ENCODE results near the gene SMIM30. TPM values are rescaled to one million over a fixed set of nuclear protein-coding genes. Genes with fewer than 3 reads are reported as not detected.

Gene SMIM30
- total RNA-seq, 1 experiment from 2014 or later = 55.8 TPM

GRCh38 chr7:113120647-113121046, 2.3 kb upstream of the SMIM30 start:
- no peak overlapping the region for H3K4me2 ChIP-seq (ENCODE audit: low read length)
- no peaks in the 10 kb centered on the region for H4K20me1 ChIP-seq (ENCODE audit: insufficient read depth)
- H3K79me2 ChIP-seq (ENCODE audit: insufficient read depth, low read length) = peaks cover 8% of the 10 kb centered on the region
- no peak for TF ChIP-seq SIN3A (IDR thresholded peaks at IDR 0.05; ENCODE audit: low read depth)
- no peak for TF ChIP-seq SRF (IDR thresholded peaks at IDR 0.05; ENCODE audit: low read depth)
- TF ChIP-seq ZFX (IDR thresholded peaks at IDR 0.05) = no peak
- TF ChIP-seq ZBTB33 (IDR thresholded peaks at IDR 0.05; ENCODE audit: extremely low read depth, insufficient replicate concordance, low read length) = no peak
- no peak for TF ChIP-seq EGR1 (IDR thresholded peaks at IDR 0.05; ENCODE audit: low read depth)
- no peak for TF ChIP-seq CEBPB (IDR thresholded peaks at IDR 0.05; ENCODE audit: low read depth)
- no peak for TF ChIP-seq SP1 (IDR thresholded peaks at IDR 0.05; ENCODE audit: low read depth)
- no peak for TF ChIP-seq POLR2AphosphoS5 (IDR thresholded peaks at IDR 0.05; ENCODE audit: low read depth, low read length)
- TF ChIP-seq MAX (IDR thresholded peaks at IDR 0.05) = no peak
- TF ChIP-seq YY1 (IDR thresholded peaks at IDR 0.05; ENCODE audit: extremely low read depth, insufficient replicate concordance, low read depth, low read length) = no peak
- no peak for TF ChIP-seq FOSL1 (IDR thresholded peaks at IDR 0.05; ENCODE audit: low read depth)
- TF ChIP-seq ZNF274 (IDR thresholded peaks at IDR 0.05; ENCODE audit: low read depth, low read length) = no peak
- no peak for TF ChIP-seq JUND (IDR thresholded peaks at IDR 0.05)
- ChIA-PET POLR2A (no interaction called here), CTCF (no interaction called here), RAD21 (ENCODE audit: low non-redundant PET in 1 of 2, low total read pairs in 2 of 2, uncharacterized antibody in 2 of 2, unreplicated experiment in 2 of 2) (no interaction called here)
- DNase-seq (ENCODE audit: low read depth, low spot score) = no peak
- H3K27ac ChIP-seq (ENCODE audit: low read depth, low read length) = no peak overlapping the region
- H3K9ac ChIP-seq (ENCODE audit: low read length) = no peak overlapping the region
- H3K4me1 ChIP-seq (ENCODE audit: control insufficient read depth in 1 of 2, insufficient read depth in 2 of 2, low read length in 2 of 2) = peaks cover 0 to 11% of the 10 kb centered on the region in 2 experiments; a peak in 2 of 4 replicates
- no peaks in the 10 kb centered on the region for H3K9me3 ChIP-seq (ENCODE audit: control insufficient read depth in 1 of 2, insufficient read depth in 1 of 2, low read depth in 1 of 2, low read length in 2 of 2)
- no peak overlapping the region for H2AFZ ChIP-seq (ENCODE audit: low read depth, low read length, poor library complexity, severe bottlenecking)
- no peak for ATAC-seq
- no peak overlapping the region for H3K4me3 ChIP-seq (replicated peaks in 1 of 2; ENCODE audit: low read depth in 1 of 2, low read length in 2 of 2)
- intact Hi-C loops (cut with micrococcal nuclease) = no loop called here
- H3K27me3 ChIP-seq (ENCODE audit: insufficient read depth, low read length) = no peaks in the 10 kb centered on the region
- no peaks in the 10 kb centered on the region for H3K9me2 ChIP-seq (ENCODE audit: insufficient read depth)
- H3K36me3 ChIP-seq (ENCODE audit: control insufficient read depth in 1 of 2, insufficient read depth in 2 of 2, low read length in 2 of 2) = peaks cover 6 to 8% of the 10 kb centered on the region in 2 experiments; a peak in 2 of 4 replicates
- no TSS peak for BruUV-seq (replicated peaks)
